SK-N-SH treated with all-trans-retinoic acid at 6 μM for 48 hours (cell line): Measurements from ENCODE around the gene CCNI2.

Source experiments
- ATAC-seq: fragments of 200-7000 bp; cut with Tn5 transposase; 3 replicates; pipeline ENCODE4 v1.9.1; 2020; ENCODE audit warnings: mild to moderate bottlenecking, moderate library complexity
- BACH2 ChIP-seq: fragments of 250-450 bp; sonication (Bioruptor Pico); IDR thresholded peaks from 2 replicates; pipeline ENCODE4 v1.9.0; 2021; ENCODE audit warnings: mild to moderate bottlenecking, borderline replicate concordance
- CSDC2 ChIP-seq: fragments of 250-450 bp; sonication (Bioruptor Pico); IDR thresholded peaks from 2 replicates; pipeline ENCODE4 v1.5.0; 2020; ENCODE audit warnings: mild to moderate bottlenecking, moderate library complexity
- ESRRG ChIP-seq: fragments of 250-450 bp; sonication (Bioruptor Pico); IDR thresholded peaks from 2 replicates; pipeline ENCODE4 v1.6.1; 2021; ENCODE audit warnings: mild to moderate bottlenecking
- ISL1 ChIP-seq: fragments of 250-450 bp; sonication (Bioruptor Pico); IDR thresholded peaks from 2 replicates; pipeline ENCODE4 v2.1.2; 2022; ENCODE audit warnings: mild to moderate bottlenecking, moderate library complexity
- OSR1 ChIP-seq: fragments of 250-450 bp; sonication (Bioruptor Pico); IDR thresholded peaks from 2 replicates; pipeline ENCODE4 v1.8.0; 2022; ENCODE audit warnings: moderate library complexity, mild to moderate bottlenecking, inconsistent platforms
- PPARA ChIP-seq: fragments of 250-450 bp; sonication (Bioruptor Pico); IDR thresholded peaks from 2 replicates; pipeline ENCODE4 v1.5.0; 2020; ENCODE audit warnings: mild to moderate bottlenecking, borderline replicate concordance
- RARB ChIP-seq: fragments of 250-450 bp; sonication (Bioruptor Pico); IDR thresholded peaks from 2 replicates; pipeline ENCODE4 v1.8.0; 2021; ENCODE audit warnings: mild to moderate bottlenecking, moderate library complexity
- SNAI2 ChIP-seq: fragments of 250-450 bp; sonication (Bioruptor Pico); IDR thresholded peaks from 2 replicates; pipeline ENCODE4 v1.5.0; 2020; ENCODE audit warnings: mild to moderate bottlenecking, moderate library complexity
- TCF4 ChIP-seq: fragments of 250-450 bp; sonication (Bioruptor Pico); IDR thresholded peaks from 2 replicates; pipeline ENCODE4 v1.8.0; 2021; ENCODE audit warnings: mild to moderate bottlenecking, moderate library complexity, borderline replicate concordance
- TOX ChIP-seq: fragments of 250-450 bp; sonication (Bioruptor Pico); IDR thresholded peaks from 2 replicates; pipeline ENCODE4 v1.8.0; 2021; ENCODE audit warnings: mild to moderate bottlenecking, moderate library complexity, borderline replicate concordance
- ZC3H10 ChIP-seq: fragments of 250-450 bp; sonication (Bioruptor Pico); IDR thresholded peaks from 2 replicates; pipeline ENCODE4 v1.5.1; 2021; ENCODE audit warnings: mild to moderate bottlenecking, moderate library complexity
- ZFP3 ChIP-seq: fragments of 250-450 bp; sonication (Bioruptor Pico); IDR thresholded peaks from 2 replicates; pipeline ENCODE4 v1.5.0; 2020; ENCODE audit warnings: mild to moderate bottlenecking, moderate library complexity
- ZFP30 ChIP-seq: fragments of 450-650 bp; formaldehyde crosslinking; IDR thresholded peaks from 2 replicates; pipeline ENCODE4 v1.5.0; 2022; ENCODE audit warnings: mild to moderate bottlenecking, moderate library complexity
- ZNF565 ChIP-seq: fragments of 450-650 bp; formaldehyde crosslinking; conservative IDR thresholded peaks from 2 replicates; pipeline ENCODE4 v1.5.0; 2020; ENCODE audit warnings: low read depth, mild to moderate bottlenecking, moderate library complexity
- ZNF70 ChIP-seq: fragments of 450-650 bp; formaldehyde crosslinking; IDR thresholded peaks from 2 replicates; pipeline ENCODE4 v1.5.0; 2020; ENCODE audit warnings: mild to moderate bottlenecking, moderate library complexity
- ZNF8 ChIP-seq: fragments of 450-650 bp; formaldehyde crosslinking; IDR thresholded peaks from 2 replicates; pipeline ENCODE4 v1.5.0; 2020; ENCODE audit warnings: mild to moderate bottlenecking, moderate library complexity
- TF ChIP-seq, protein P1 (sequence below): fragments of 250-450 bp; sonication (Bioruptor Pico); IDR thresholded peaks from 2 replicates; pipeline ENCODE4 v1.5.0; 2020; ENCODE audit warnings: mild to moderate bottlenecking, moderate library complexity
- TF ChIP-seq, protein P2 (sequence below): fragments of 250-450 bp; sonication (Bioruptor Pico); IDR thresholded peaks from 2 replicates; pipeline ENCODE4 v1.5.1; 2021; ENCODE audit warnings: mild to moderate bottlenecking, moderate library complexity
- TF ChIP-seq, protein P3 (sequence below): fragments of 250-450 bp; sonication (Bioruptor Pico); IDR thresholded peaks from 2 replicates; pipeline ENCODE4 v1.8.0; 2021; ENCODE audit warnings: low read depth, mild to moderate bottlenecking, moderate library complexity, borderline replicate concordance
- TF ChIP-seq, protein P4 (sequence below): fragments of 250-450 bp; sonication (Bioruptor Pico); IDR thresholded peaks from 2 replicates; pipeline ENCODE4 v1.5.1; 2020; ENCODE audit warnings: low read depth, mild to moderate bottlenecking, moderate library complexity
- TF ChIP-seq, protein P5 (sequence below): fragments of 250-450 bp; sonication (Bioruptor Pico); IDR thresholded peaks from 2 replicates; pipeline ENCODE4 v1.8.0; 2020; ENCODE audit warnings: mild to moderate bottlenecking, moderate library complexity, borderline replicate concordance

Gene CCNI2

DNA sequence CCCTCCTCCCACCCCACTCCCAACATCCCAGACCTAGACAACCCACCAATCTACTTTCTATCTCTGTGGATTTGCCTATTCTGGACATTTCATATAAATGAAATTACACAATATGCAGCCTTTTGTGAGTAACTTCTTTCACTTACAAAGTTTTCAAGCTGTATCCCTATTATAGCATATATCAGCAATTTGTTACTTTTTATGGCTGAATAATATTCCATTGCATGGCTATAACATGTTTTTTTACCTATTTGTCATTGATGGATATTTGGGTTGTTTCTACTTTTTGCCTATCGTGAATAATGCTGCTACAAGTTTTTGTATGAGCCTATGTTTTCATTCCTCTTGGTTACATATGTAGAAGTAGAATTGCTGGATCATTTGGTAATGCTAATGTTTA, 8.0 kb upstream of the CCNI2 start (continued):
- TF ChIP-seq, protein P1, sequence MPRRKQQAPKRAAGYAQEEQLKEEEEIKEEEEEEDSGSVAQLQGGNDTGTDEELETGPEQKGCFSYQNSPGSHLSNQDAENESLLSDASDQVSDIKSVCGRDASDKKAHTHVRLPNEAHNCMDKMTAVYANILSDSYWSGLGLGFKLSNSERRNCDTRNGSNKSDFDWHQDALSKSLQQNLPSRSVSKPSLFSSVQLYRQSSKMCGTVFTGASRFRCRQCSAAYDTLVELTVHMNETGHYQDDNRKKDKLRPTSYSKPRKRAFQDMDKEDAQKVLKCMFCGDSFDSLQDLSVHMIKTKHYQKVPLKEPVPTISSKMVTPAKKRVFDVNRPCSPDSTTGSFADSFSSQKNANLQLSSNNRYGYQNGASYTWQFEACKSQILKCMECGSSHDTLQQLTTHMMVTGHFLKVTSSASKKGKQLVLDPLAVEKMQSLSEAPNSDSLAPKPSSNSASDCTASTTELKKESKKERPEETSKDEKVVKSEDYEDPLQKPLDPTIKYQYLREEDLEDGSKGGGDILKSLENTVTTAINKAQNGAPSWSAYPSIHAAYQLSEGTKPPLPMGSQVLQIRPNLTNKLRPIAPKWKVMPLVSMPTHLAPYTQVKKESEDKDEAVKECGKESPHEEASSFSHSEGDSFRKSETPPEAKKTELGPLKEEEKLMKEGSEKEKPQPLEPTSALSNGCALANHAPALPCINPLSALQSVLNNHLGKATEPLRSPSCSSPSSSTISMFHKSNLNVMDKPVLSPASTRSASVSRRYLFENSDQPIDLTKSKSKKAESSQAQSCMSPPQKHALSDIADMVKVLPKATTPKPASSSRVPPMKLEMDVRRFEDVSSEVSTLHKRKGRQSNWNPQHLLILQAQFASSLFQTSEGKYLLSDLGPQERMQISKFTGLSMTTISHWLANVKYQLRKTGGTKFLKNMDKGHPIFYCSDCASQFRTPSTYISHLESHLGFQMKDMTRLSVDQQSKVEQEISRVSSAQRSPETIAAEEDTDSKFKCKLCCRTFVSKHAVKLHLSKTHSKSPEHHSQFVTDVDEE (CRISPR knock-in tag): no peak

DNA sequence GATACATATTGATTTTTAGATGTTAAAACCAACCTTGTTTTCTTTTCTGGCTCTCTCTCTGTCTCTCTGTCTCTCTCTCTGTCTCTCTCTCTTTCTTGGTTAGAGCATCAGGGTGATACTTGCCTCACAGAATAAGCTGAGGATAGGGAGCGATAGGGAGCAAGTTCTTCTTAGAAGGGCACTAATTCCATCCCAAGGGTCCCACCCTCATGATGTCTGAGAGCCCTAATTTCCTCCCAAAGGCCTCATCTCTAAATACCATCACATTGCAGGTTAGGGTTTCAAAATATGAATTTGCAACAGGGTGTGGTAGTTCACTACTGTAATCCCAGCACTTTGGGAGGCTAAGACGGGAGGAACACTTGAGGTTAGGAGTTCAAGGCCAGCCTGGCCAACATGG, 5.1 kb upstream of the CCNI2 start:
- TF ChIP-seq ZNF565 (CRISPR knock-in tag): no peak
- TF ChIP-seq, protein P1 (CRISPR knock-in tag): no peak
- TF ChIP-seq ZFP3: no peak
- TF ChIP-seq, protein P2, sequence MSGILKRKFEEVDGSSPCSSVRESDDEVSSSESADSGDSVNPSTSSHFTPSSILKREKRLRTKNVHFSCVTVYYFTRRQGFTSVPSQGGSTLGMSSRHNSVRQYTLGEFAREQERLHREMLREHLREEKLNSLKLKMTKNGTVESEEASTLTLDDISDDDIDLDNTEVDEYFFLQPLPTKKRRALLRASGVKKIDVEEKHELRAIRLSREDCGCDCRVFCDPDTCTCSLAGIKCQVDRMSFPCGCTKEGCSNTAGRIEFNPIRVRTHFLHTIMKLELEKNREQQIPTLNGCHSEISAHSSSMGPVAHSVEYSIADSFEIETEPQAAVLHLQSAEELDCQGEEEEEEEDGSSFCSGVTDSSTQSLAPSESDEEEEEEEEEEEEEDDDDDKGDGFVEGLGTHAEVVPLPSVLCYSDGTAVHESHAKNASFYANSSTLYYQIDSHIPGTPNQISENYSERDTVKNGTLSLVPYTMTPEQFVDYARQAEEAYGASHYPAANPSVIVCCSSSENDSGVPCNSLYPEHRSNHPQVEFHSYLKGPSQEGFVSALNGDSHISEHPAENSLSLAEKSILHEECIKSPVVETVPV (CRISPR knock-in tag): no peak
- TF ChIP-seq, protein P3, sequence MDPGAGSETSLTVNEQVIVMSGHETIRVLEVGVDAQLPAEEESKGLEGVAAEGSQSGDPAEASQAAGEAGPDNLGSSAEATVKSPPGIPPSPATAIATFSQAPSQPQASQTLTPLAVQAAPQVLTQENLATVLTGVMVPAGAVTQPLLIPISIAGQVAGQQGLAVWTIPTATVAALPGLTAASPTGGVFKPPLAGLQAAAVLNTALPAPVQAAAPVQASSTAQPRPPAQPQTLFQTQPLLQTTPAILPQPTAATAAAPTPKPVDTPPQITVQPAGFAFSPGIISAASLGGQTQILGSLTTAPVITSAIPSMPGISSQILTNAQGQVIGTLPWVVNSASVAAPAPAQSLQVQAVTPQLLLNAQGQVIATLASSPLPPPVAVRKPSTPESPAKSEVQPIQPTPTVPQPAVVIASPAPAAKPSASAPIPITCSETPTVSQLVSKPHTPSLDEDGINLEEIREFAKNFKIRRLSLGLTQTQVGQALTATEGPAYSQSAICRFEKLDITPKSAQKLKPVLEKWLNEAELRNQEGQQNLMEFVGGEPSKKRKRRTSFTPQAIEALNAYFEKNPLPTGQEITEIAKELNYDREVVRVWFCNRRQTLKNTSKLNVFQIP: no peak
- no peak for TF ChIP-seq SNAI2 (CRISPR knock-in tag)
- TF ChIP-seq CSDC2: no peak
- TF ChIP-seq TOX (CRISPR knock-in tag): no peak
- TF ChIP-seq RARB (CRISPR knock-in tag): no peak
- no peak for TF ChIP-seq BACH2 (CRISPR knock-in tag)
- TF ChIP-seq, protein P4, sequence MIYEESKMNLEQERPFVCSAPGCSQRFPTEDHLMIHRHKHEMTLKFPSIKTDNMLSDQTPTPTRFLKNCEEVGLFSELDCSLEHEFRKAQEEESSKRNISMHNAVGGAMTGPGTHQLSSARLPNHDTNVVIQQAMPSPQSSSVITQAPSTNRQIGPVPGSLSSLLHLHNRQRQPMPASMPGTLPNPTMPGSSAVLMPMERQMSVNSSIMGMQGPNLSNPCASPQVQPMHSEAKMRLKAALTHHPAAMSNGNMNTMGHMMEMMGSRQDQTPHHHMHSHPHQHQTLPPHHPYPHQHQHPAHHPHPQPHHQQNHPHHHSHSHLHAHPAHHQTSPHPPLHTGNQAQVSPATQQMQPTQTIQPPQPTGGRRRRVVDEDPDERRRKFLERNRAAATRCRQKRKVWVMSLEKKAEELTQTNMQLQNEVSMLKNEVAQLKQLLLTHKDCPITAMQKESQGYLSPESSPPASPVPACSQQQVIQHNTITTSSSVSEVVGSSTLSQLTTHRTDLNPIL (CRISPR knock-in tag): no peak
- no peak for TF ChIP-seq TCF4 (CRISPR knock-in tag)
- no peak for TF ChIP-seq OSR1 (CRISPR knock-in tag)
- no peak for TF ChIP-seq ZFP30 (CRISPR knock-in tag)
- no peak for TF ChIP-seq ZC3H10 (CRISPR knock-in tag)
- ATAC-seq: no peak

DNA sequence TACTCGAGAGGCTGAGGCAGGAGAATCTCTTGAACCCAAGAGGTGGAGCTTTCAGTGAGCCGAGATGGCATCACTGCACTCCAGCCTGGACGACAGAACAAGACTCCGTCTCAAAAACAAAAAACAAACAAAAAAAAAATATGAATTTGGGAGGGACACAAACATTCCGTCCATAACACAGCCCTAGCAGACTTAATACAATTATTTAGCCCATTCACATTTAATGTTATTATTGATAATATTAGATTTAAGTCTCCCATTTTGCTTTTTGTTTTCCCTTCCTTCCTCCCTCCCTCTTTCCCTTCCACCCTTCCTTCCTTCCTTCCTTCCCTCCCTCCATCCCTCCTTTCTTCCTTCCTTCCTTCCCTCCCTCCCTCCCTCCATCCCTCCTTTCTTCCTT, 4.6 kb upstream of the CCNI2 start:
- ATAC-seq: no peak
- no peak for TF ChIP-seq ISL1 (CRISPR knock-in tag)
- no peak for TF ChIP-seq OSR1 (CRISPR knock-in tag)
- TF ChIP-seq PPARA (CRISPR knock-in tag): no peak
- TF ChIP-seq BACH2 (CRISPR knock-in tag): no peak
- no peak for TF ChIP-seq RARB (CRISPR knock-in tag)
- TF ChIP-seq TCF4 (CRISPR knock-in tag): no peak
- TF ChIP-seq, protein P4 (CRISPR knock-in tag): no peak
- no peak for TF ChIP-seq ZNF70 (CRISPR knock-in tag)
- TF ChIP-seq ESRRG (CRISPR knock-in tag): no peak
- no peak for TF ChIP-seq ZNF8 (CRISPR knock-in tag)
- TF ChIP-seq, protein P3: no peak
- TF ChIP-seq, protein P5, sequence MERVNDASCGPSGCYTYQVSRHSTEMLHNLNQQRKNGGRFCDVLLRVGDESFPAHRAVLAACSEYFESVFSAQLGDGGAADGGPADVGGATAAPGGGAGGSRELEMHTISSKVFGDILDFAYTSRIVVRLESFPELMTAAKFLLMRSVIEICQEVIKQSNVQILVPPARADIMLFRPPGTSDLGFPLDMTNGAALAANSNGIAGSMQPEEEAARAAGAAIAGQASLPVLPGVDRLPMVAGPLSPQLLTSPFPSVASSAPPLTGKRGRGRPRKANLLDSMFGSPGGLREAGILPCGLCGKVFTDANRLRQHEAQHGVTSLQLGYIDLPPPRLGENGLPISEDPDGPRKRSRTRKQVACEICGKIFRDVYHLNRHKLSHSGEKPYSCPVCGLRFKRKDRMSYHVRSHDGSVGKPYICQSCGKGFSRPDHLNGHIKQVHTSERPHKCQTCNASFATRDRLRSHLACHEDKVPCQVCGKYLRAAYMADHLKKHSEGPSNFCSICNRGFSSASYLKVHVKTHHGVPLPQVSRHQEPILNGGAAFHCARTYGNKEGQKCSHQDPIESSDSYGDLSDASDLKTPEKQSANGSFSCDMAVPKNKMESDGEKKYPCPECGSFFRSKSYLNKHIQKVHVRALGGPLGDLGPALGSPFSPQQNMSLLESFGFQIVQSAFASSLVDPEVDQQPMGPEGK (CRISPR knock-in tag): no peak
- no peak for TF ChIP-seq ZFP30 (CRISPR knock-in tag)
